ENCODE results near the gene LMBR1L.
"Not testable (repeated sequence)": the region's sequence is repeated elsewhere in the genome, so short reads cannot be mapped to it uniquely, and the experiment has no call there.

Gene LMBR1L

DNA sequence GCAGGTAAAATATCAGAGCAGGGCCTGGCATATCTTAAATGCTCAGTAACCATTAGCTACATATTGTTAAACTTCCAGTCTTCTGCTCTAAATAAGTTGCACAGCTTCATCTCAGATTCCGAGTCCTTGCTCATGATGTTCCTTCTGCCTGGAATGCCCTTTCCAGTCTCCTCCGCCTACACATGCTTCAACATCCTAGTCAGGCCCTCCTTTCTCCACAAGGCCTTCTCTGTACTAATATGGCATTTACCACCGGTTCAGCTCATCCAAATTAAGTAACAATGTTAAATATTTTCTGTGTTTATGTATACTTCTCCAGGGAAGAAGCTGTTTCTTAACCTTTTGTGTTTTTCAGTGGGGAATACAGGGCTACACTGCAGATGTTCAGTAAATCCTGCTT lies 24.5 kb downstream of the LMBR1L start:
- no peak for DNase-seq (ENCODE audit: low read depth)

DNA sequence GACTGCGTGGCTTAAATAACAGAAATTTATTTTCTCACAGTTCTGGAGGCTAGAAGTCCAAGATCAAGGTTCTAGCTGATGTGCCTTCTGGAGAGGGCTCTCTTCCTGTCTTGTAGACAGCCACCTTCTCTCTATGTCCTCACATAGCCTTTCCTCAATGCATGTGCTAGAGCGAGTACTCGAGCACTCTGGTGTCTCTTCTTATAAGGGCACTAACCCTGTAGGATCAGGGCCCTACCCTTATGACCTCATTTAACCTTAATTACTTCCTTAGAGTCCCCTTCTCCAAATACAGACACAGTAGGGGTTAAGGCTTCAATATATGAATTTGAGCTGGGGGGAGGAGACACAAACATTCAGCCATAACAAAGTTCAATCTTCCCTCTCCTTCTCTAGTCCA lies 26.2 kb downstream of the LMBR1L start:
- no peak for DNase-seq (ENCODE audit: low read depth)

- DNase-seq (ENCODE audit: low read depth), result no peak
Observed at GRCh38 chr12:49079793-49080192, 30.9 kb downstream of the LMBR1L start.

GRCh38 chr12:49070971-49071370 lies 39.7 kb downstream of the LMBR1L start:
- DNase-seq (ENCODE audit: low read depth), result no peak

GRCh38 chr12:49069507-49070346 lies 40.9 kb downstream of the LMBR1L start, which contains the start of gene RHEBL1:
Gene RHEBL1 (minus strand): TSS chr12:49069979. CDS start chr12:49069785, 194 bp downstream.
- peak; percentile 94 for DNase-seq (ENCODE audit: low read depth)

DNA sequence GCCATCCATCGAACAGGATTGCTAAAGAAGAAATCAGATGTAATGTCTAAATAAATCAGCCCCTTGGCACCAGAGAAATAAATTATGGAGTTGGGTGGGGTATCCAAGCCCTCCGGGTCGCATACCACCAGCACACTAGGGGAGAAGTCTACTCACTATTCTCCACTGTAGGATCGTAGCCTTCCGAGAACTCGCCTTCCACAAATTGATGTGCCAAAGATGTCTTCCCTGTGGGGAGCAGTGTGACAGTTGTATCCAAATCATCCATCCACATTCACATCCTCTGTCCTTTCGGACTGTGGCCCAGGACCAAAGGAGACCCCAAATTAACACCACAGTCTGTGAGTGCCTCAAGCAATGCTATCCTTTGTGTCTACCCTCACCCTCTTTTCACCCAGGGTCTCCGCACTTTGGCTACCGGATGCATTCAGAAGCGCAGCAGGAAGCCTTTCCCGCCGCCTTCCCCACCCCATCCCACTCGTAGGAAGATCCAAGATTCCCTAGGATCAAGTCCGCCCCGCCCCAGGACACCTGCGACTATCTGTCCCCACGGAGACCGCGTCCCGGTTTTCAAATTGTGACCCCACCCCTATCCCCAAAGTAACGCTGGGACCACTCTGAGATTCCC lies 41.7 kb downstream of the LMBR1L start:
- no peak for DNase-seq (ENCODE audit: low read depth)

DNA sequence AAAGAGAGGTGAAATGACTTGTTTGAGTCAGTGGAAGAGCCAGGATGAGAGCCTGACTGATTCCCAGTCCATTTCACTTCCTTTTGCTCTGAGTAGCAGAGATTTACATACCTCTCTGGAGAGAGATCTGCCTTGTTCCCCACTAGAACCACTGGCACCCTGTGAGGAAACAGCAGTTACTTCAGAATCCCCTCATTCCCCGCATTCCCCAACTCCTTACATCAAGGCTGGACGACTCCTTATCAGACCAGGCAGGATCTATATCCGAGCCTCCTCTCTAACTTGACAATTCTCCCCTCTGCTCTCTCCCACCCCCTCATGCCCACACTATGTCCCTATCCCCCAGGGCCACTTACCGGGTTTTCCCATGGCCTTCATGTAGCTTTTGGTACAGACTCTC lies 44.5 kb downstream of the LMBR1L start:
- no peak for DNase-seq (ENCODE audit: low read depth)

DNA sequence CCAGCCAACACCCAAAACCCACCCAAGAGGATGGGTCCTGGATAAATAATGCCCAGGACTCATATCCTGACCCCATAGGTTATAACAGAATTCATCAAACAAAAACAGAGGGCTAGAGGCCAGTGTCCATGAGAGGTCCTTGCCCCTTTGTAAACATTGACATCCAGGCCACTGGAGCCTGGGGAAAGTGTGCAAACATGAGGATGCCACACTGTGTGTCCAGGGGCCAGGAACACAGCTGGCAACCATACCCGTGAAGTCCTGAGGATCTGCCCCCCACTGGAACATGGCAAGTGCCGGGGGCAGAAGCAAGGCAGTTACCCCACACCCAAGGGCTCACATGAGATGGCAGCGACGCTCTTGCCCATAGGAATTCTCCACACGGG lies 45.9 kb downstream of the LMBR1L start:
- no peak for DNase-seq (ENCODE audit: low read depth)

DNA sequence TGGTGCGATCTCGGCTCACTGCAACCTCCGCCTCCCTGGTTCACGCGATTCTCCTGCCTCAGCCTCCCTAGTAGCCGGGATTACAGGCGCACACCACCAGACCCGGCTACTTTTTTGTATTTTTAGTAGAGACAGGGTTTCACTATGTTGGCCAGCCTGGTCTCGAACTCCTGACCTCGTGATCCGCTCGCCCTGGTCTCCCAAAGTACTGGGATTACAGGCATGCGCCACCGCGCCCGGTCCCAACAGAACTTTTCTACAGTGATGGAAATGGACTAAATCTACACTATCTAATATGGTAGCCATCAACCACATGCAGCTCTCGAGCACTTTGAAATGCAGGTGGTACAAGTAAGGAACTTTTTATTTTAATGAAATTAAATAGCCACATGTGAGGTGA lies 48.7 kb downstream of the LMBR1L start:
- DNase-seq (ENCODE audit: low read depth), result not testable (repeated sequence)

- DNase-seq (ENCODE audit: low read depth), result no peak
Observed at GRCh38 chr12:49061157-49061650, 49.4 kb downstream of the LMBR1L start.

DNA sequence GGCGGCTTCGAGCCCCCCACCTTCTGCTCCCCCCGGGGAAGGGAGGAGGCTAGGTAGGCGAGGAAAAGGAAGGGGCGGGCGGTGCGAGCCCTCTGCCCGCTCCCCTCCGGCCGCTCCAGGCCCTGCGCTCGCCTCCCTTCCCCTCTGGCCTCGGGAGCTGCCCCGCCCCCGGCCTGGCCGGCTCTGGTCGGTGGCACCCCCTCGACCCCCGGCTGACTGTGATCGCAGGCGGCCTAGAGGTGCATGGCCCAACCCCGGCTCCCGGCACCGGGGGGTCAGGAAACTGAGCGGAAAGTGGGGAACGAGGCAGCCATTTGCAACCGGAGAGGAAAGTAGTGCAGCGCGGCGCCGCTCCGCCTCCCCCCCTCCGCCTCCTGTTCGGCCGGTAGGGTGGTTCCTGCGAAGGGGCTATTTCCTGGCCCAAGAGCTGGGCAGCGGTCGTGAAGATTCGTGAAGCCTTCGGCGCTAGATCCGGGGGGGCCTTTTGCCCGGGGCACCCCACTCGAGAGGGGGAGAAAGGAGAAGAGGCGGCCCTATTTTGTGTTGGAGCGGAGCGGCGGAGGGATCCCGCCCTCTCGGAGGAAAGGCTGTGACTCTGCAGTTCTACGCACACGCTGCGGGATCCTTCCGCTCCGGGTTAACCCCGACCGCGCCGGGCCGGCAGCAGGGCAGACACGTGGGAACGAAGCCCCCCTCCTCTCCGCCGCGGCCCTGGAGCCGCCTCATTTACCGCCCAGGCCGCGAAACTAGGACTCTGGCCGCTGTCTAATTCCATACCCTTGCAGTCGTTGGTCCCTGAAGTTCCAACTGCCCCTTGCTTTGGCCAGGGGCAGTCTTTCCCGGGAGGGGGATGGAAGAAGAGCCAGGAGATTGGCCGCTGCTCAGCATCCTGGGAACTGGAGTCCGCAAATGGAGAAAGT lies 50.1 kb downstream of the LMBR1L start, which contains the start of gene KMT2D:
Gene KMT2D (minus strand): TSS at position 558 of the 920 bp plus-strand sequence. CDS start 5,470 bp downstream, outside the sequence.
- peak; percentile 91 for DNase-seq (ENCODE audit: low read depth)

DNA sequence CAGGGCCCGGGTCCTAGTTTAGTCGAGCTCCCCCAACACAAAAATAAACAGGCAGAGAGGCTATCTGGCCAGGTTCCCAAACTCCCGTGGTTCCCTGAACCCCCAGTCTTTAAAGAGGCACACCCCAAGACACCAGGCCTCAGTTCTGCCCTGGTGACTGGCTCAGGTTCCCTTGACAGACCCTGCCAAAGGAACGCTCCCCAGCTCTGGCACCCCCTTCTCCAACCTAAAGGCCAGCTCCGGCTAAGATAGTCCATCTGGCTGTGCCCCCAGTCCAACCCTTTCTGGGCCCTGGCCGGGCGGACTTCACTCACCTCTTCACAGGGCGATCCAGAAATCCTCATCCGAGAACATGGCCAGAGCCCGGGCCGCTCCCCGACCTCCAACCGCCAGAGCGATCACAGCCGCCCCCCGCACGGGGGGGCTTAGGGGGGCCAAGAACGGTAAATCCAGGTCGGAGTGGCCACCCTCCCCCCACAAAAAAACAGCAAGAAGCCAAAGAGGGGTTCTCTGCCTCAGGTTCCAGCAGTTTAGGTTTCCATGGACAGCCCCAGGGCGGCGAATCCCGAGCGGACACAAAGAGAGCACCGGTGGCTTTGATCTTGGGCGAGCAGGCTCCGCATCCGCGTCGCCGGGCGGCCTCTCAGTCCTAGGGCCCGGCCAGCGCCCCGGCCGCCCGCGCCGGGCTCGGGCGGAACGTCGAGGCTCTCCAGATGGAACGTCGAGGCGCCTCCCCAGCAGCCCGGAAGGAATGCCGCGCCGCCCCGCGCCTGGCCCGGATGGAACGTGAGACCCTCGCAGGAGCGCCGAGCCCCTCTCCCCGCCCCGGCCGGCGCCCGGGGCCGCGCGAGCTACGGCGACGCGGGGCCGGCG lies 51.1 kb downstream of the LMBR1L start:
- DNase-seq (ENCODE audit: low read depth), result no peak

- DNase-seq (ENCODE audit: low read depth), result no peak
Observed at GRCh38 chr12:49059045-49059298, 51.7 kb downstream of the LMBR1L start.

DNA sequence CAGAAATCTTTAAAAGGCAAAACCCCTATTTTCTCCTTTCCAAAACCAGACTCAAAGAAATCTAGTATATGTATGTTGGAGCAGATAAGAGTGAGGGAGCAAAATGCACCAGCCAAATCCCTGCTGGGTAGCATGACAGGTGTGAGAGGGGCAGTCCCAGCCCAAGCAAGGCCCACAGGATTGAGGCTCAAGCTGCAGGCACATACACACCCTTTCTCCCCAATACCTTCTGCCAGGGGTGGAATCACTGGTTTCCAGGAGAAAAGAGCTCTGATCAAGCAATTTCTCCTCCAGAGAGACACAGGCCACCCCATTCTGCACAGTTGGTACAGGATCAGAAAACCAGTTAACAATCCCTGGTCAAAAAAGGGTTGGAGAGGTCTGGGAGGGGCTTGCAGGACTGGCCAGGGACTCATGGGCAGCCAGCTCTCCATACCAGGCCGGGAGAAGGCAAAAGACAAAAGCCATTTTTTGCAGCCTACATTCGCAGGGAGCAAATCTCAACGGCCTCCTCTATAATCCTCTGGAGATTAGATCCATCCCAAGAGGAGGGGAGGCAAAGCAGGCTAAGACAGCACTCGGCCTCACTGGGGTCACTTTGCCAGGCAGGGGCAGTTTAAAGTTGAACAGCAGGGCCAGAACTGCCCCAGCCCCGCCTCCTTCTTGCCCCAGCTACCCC lies 52.1 kb downstream of the LMBR1L start:
- DNase-seq (ENCODE audit: low read depth), result no peak

GRCh38 chr12:49057888-49058287 lies 52.8 kb downstream of the LMBR1L start:
- no peak for DNase-seq (ENCODE audit: low read depth)

GRCh38 chr12:49055978-49056754 lies 54.5 kb downstream of the LMBR1L start:
- peak; percentile 62 for DNase-seq (ENCODE audit: low read depth)

DNA sequence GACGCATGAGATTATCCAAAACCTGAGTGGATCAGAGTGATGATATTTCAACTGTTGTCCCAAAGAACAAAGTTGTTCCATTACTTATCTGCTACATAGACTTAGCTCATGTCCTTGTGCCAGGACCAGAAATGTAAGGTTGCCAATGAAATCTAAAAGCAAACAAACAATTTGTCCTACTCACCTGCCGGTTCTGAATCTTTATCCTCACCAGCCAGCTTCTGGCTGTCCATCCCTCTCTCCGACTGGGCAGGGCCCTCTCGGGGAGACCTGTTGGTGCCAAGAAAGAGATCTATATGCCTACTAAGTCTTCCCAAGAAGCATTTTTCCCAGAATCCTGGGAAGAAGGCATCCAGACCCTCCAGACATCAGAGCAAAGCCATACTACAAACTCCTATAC lies 55.6 kb downstream of the LMBR1L start:
- no peak for DNase-seq (ENCODE audit: low read depth)

DNA sequence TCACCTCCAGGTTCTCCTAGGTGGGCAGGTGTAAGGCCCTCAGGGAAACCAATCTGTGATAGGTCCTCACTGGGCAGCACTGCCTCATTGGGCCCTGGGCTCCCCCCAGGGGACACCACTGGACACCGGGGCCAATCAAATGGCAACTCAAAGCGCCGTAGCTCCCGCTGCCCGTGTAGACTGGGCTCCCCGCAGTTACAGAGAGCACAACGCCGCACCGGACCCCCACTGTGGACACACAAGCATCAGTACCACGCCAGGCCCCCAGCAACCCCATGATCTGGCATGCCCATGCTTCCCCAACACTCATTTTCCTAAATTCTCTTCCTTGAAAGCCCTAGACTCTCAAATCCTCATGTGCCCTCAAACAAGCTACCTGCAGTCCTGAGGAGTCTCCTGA lies 56.1 kb downstream of the LMBR1L start:
- no peak for DNase-seq (ENCODE audit: low read depth)

GRCh38 chr12:49054096-49054495 lies 56.6 kb downstream of the LMBR1L start:
- DNase-seq (ENCODE audit: low read depth), result no peak
